NOMO-1 treated with dmso at 0.1 percent for 144 hours (cell line): Measurements from ENCODE around the gene LYAR.
A peak's percentile ranks its signal among the peaks of the same experiment; 100 is the strongest.

Experiments used
- DNase-seq: peaks from one replicate; lab custom pipeline; 2025; ENCODE audit not compliant: unreplicated experiment; lab: John Stamatoyannopoulos, UW

Gene LYAR

DNA sequence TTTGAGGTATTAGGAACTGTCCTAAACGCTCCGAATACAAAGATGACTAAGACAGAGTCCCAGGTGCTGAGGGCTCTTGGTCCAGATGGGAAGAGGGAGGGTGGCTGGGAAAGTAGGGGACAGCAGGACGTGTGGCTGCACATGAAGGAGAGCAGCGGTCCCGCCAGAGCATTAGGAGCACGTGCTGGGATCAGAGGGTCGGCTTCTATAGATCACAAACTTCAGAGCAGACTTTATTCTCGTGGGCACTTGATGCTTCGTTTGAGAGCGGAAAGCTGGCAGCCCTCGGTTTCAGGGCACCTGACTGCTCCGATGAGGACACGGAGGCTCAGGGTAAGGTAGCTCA lies 26.2 kb upstream of the LYAR start:
- no peak for DNase-seq

DNA sequence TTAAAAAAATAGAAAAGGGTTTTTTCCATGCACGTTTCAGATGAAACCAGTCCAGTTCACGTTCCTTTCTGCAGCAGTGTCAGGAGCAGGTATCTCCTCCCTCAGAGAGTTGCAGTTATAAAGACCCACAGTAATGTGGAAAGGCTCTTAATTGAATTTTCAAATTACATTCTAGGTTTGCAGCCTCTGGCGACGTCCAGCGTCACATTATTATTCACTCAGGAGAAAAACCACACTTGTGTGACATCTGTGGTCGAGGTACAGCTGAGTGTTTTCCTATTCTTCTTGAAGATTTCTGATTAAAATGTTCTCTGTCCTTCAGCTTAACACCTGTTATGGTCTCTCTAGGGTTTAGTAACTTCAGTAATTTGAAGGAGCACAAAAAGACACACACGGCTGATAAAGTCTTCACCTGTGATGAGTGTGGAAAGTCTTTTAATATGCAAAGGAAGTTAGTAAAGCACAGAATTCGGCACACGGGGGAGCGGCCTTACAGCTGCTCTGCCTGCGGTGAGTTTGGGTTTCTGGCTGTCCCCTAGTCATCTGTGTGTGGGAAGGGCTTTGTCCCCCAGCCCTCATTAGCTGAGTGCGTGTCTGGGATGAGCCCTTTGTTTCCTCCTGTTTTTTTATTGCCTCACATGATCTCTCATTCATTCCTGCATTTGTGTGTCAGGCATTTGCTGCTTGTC lies 25.7 kb upstream of the LYAR start:
- DNase-seq = no peak

DNA sequence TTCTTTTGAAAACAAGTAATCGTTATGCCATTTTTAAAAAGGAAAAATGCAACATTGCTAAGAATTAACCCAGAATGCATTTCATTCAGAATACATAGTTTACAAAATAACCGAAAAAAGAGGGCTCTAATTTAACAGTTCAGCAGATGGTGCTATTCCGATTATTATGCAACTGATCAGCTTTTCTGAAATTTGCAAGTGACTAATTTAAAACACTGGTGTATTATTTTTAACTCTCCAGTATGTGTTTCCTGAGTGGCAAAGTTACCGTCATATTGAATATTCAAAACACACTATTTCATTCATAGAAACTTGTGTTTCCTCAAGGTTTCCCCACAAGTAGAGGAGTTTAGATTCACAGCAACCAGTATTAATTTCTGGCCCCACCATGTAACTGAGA lies 21.2 kb upstream of the LYAR start:
- DNase-seq = no peak

DNA sequence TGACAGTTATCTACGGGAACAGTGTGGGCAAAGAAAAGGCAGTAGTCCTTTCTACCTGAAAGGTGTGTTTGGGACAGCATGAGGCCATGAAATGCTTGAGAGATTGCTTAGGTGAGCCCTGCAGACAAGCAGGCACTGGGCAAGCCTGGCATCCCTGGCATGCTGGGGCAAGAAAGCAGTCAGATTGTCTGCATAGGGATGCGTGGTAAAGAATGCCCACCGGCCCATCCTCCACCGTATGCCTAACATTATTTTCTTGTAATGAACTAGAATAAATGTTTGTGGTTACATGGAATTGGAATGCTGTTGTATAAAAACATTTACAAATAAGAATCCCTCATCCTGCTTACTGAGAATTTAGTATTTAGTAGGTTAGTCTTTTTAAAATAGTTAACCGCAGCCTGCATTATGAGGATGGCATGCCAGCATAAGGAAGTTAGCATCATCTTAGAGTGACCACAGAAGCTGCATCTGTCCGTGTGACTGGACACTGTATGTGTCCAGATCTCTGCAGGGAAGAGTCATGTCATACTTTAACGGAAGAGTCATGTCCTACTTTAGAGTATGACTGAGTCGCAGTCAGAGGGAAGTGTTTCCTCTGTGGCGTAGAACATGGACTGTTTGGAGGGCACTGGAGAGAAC lies 19.0 kb upstream of the LYAR start:
- DNase-seq = no peak

GRCh38 chr4:4306920-4307319 lies 17.0 kb upstream of the LYAR start:
- DNase-seq = no peak

GRCh38 chr4:4302416-4302815 lies 12.5 kb upstream of the LYAR start:
- DNase-seq = no peak

DNA sequence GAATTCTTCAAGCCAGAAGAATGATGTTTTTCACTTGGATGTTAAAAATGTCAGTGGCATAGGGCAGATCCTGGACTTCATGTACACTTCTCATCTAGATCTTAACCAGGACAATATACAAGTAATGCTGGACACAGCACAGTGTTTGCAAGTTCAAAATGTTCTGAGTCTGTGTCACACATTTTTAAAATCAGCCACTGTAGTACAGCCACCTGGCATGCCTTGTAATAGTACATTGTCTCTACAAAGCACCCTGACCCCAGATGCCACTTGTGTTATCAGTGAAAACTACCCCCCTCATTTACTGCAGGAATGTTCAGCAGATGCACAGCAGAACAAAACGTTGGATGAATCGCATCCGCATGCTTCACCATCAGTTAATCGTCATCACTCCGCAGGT lies 12.0 kb upstream of the LYAR start:
- no peak for DNase-seq

- no peak for DNase-seq
Observed at GRCh38 chr4:4299006-4299405, 9.1 kb upstream of the LYAR start.

GRCh38 chr4:4296283-4296846 lies 6.4 kb upstream of the LYAR start:
- no peak for DNase-seq

- DNase-seq = no peak
Observed at GRCh38 chr4:4293279-4293678, 3.3 kb upstream of the LYAR start.

GRCh38 chr4:4289597-4289940 lies 385 bp downstream of the LYAR start:
- no peak for DNase-seq

GRCh38 chr4:4289055-4289454 lies 899 bp downstream of the LYAR start:
- no peak for DNase-seq

DNA sequence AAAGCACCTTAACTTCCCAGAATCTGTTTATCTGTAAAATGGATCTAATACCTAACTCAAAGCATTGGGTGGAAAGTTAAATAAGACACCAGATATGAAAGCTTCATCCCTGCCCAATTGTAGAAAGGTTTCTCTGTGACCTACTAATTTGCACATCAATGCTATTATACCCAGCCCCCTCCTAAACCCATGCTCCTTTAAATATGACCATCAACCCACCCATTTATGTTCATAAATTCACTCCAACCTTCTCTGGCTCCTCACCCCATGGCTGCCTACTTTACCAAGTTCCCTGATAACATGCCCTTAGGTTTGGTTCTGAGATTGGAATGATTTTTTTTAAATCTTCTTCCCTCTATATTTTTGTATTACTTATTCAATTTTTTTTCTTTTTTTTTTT lies 1.9 kb downstream of the LYAR start:
- DNase-seq = no peak

GRCh38 chr4:4284827-4285618 lies 4.9 kb downstream of the LYAR start:
- DNase-seq = no peak

DNA sequence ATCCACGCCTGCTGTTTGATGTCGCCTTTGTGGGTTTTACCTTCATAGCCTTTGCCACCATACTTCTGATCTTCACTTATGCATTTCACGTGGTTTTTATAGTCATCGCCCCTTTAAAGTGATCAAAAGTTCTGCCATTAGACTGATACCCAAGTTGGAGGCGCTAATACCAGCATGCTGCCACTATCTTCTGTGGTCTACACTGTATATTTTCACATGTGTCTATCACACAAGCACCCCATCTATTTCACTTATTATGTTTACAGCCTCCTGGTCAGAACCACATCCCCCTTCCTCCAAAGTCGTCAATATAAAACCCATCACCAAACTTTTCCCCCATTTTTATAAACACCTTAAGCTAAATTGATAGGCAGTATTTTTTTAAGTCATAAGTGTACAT lies 8.2 kb downstream of the LYAR start:
- no peak for DNase-seq

DNA sequence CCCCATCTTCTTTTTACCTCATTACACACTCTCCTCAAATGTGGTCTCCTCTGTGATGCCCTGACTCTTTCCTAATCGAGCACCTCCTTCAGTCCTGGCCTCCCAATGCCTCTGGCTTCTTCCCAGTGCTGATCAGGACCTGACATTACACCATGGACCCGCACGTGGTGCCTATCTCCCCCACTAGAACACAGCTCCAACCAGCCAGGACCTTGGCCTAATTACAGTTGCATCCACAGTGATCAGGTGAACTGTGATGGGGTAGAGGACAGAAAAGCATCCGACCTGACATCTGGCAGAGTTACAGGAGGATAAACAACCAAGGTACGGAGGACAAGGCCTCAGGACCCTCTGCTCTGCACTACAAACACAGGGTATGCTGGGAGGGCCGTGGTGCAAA lies 12.4 kb downstream of the LYAR start:
- DNase-seq = no peak

- no peak for DNase-seq
Observed at GRCh38 chr4:4274226-4274625, 15.7 kb downstream of the LYAR start.

GRCh38 chr4:4271912-4272311 lies 18.0 kb downstream of the LYAR start:
- no peak for DNase-seq

- DNase-seq = no peak
Observed at GRCh38 chr4:4270529-4270928, 19.4 kb downstream of the LYAR start.

DNA sequence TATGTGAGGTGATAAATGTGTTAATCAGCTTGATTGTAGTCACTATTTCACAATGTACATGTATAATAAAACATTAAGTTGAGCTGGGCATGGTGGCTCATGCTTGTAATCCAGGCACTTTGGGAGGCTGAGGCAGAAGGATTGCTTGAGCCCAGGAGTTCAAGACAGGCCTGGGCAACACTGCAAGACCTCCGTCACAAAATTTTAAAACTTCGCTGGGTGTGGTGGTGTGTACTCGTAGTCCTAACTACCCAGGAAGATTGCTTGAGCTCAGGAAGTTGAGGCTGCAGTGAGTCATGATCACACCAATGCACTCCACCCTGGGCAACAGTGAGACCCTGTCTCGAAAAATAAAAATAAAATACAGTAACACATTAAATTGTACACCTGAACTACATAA lies 20.1 kb downstream of the LYAR start:
- peak; percentile 32 for DNase-seq

GRCh38 chr4:4269331-4269731 lies 20.6 kb downstream of the LYAR start:
- no peak for DNase-seq

GRCh38 chr4:4268776-4269175 lies 21.2 kb downstream of the LYAR start:
- peak; percentile 4 for DNase-seq
